Transverse colon (tissue), 4 donors: ENCODE data around the gene GRB7. TPM values are rescaled to one million over a fixed set of nuclear protein-coding genes. Genes with fewer than 3 reads are reported as not detected.

Experiments used
- DNase-seq: peaks from one replicate; pipeline ENCODE4 v3.0.0-alpha.2; 2019
- H3K27ac ChIP-seq, 4 donors: fragments of 200-600 bp; sonication (generic); 2 replicates each; pipeline ENCODE4 v1.5.1; 2016 to 2018; ENCODE audit warnings: inconsistent platforms in 4 of 4
- H3K27me3 ChIP-seq: fragments of 200-600 bp; sonication (generic); 2 replicates; pipeline ENCODE4 v1.5.1; 2017; ENCODE audit warnings: inconsistent platforms
- H3K36me3 ChIP-seq, 4 donors: fragments of 200-600 bp; sonication (generic); 2 replicates each; pipeline ENCODE4 v1.5.1; 2017 to 2019; ENCODE audit warnings: inconsistent platforms in 4 of 4
- H3K4me1 ChIP-seq, 4 donors: fragments of 200-600 bp; sonication (generic); 2 replicates each; pipeline ENCODE4 v1.5.1; 2017 to 2020; ENCODE audit warnings: inconsistent platforms in 4 of 4
- H3K4me3 ChIP-seq, 4 donors: fragments of 200-600 bp; sonication (generic); 1 replicate in 1 of 4; 2 replicates in 3 of 4; pipeline versions ENCODE4 v1.5.1 to v1.6.1; 2017 to 2019; ENCODE audit warnings: inconsistent platforms in 4 of 4
- H3K9me3 ChIP-seq, 2 donors: fragments of 200-600 bp; sonication (generic); 2 replicates each; pipeline ENCODE4 v1.5.1; 2017 to 2019; ENCODE audit warnings: inconsistent platforms in 2 of 2
- CTCF ChIP-seq, 5 experiments: fragments of 200-600 bp in 3 of 5; fragments of 450-650 bp in 2 of 5; sonication (generic) in 3 of 5; IDR thresholded peaks; 1 replicate in 2 of 5; 2 replicates in 3 of 5; pipeline ENCODE4 v1.5.1; 2016 to 2017; ENCODE audit warnings: antibody characterized with exemption in 5 of 5, inconsistent platforms in 3 of 5, mild to moderate bottlenecking in 2 of 5, moderate library complexity in 1 of 5
- EP300 ChIP-seq: sonication (generic); formaldehyde crosslinking; IDR thresholded peaks from one replicate; pipeline ENCODE4 v1.6.1; 2017; ENCODE audit warnings: antibody characterized with exemption, low read depth
- POLR2A ChIP-seq: fragments of 450-650 bp; IDR thresholded peaks from one replicate; pipeline ENCODE4 v1.6.1; 2016; ENCODE audit warnings: antibody characterized with exemption, mild to moderate bottlenecking, moderate library complexity
- POLR2AphosphoS5 ChIP-seq, 3 donors: sonication (generic); formaldehyde crosslinking; IDR thresholded peaks; one replicate each; pipeline ENCODE4 v1.6.1; 2016; ENCODE audit warnings: antibody characterized with exemption in 3 of 3
- WGBS, 2 donors: methylation state at CpG; one replicate each; pipeline ENCODE4 v1.1.5; 2018; ENCODE audit warnings: low coverage in 1 of 2; 5-methylcytosine and 5-hydroxymethylcytosine counted together
- in situ Hi-C, 4 donors: fragments of 200-750 bp; cut with MboI; loops; one replicate each; pipeline versions ENCODE4 v1.15.0 to v1.15.1; 2017; ENCODE audit warnings: low sequenced_read_pairs in 3 of 4, low pct_ligation_motif_present in 1 of 4, low pct_unique_long_range_greater_than_20kb in 1 of 4
- intact Hi-C: fragments of 100-400 bp; cut with DNase I; formaldehyde crosslinking; loops from one replicate; pipeline ENCODE4 v1.15.1; 2023; ENCODE audit warnings: low total_unique reads
- total RNA-seq, 4 donors: library from RNA; depleted of rRNA; stranded (reverse); fragments of >200 nt; gene quantifications; one replicate each; pipeline ENCODE4 v1.1.0, GENCODE V29; 2016

GRB7 gene
- total RNA-seq, 4 donors from 2014 or later: 25.9 to 44.5 (median 32.3) TPM

- intact Hi-C loops (no loop called here), in situ Hi-C loops (no loop called here)
- no peak for TF ChIP-seq CTCF (IDR thresholded peaks at IDR 0.05)
- TF ChIP-seq POLR2AphosphoS5 (IDR thresholded peaks at IDR 0.05): no peak
- TF ChIP-seq EP300: no peak
- TF ChIP-seq POLR2A: no peak
- Histone ChIP-seq H3K36me3 (no peaks in the 10 kb centered on the region), H3K9me3 (no peaks in the 10 kb centered on the region), H3K27me3 (peaks cover 4% of the 10 kb centered on the region), H3K27ac (peak overlapping the region; percentile 46 to 75 (median 62)), H3K4me3 (no peak overlapping the region), H3K4me1 (no peaks in the 10 kb centered on the region)
- 74 to 77% methylated on average over 2 of the region's 2 CpGs for WGBS, 2 donors
- no peak for DNase-seq
Observed at GRCh38 chr17:39775031-39775430, 37.3 kb downstream of the GRB7 start.

- no peak for TF ChIP-seq EP300
- TF ChIP-seq CTCF (IDR thresholded peaks at IDR 0.05): no peak
- TF ChIP-seq POLR2AphosphoS5 (IDR thresholded peaks at IDR 0.05): no peak
- no peak for TF ChIP-seq POLR2A
- Histone ChIP-seq H3K27me3 (peaks cover 4% of the 10 kb centered on the region), H3K9me3 (no peaks in the 10 kb centered on the region), H3K36me3 (no peaks in the 10 kb centered on the region), H3K4me1 (no peaks in the 10 kb centered on the region), H3K27ac (peak overlapping the region; percentile 33 to 75 (median 60)), H3K4me3 (peak overlapping the region in 1 of 4 donors; percentile 14)
- in situ Hi-C loops: no loop called here
- intact Hi-C loops: no loop called here
- no peak for DNase-seq
Observed at GRCh38 chr17:39776252-39776651, 38.5 kb downstream of the GRB7 start.

- intact Hi-C loops (no loop called here), in situ Hi-C loops (no loop called here)
- Histone ChIP-seq H3K27ac (peak overlapping the region; percentile 23 to 75 (median 45)), H3K9me3 (no peaks in the 10 kb centered on the region), H3K27me3 (peaks cover 4% of the 10 kb centered on the region), H3K36me3 (no peaks in the 10 kb centered on the region), H3K4me3 (peak overlapping the region in 2 of 4 donors; percentile 2 to 14), H3K4me1 (no peaks in the 10 kb centered on the region)
- TF ChIP-seq CTCF (IDR thresholded peaks at IDR 0.05): no peak
- no peak for TF ChIP-seq EP300
- no peak for TF ChIP-seq POLR2AphosphoS5 (IDR thresholded peaks at IDR 0.05)
- no peak for TF ChIP-seq POLR2A
- DNase-seq: no peak
- WGBS, 2 donors: 51 to 53% methylated on average over 10 to 11 of the region's 11 CpGs
Observed at GRCh38 chr17:39777534-39778365, 40.0 kb downstream of the GRB7 start.

- no peak overlapping the region for H3K27ac ChIP-seq
- DNase-seq: no peak
Observed at GRCh38 chr17:39781031-39781860, 43.5 kb downstream of the GRB7 start.

More at GRCh38 chr17:39781031-39781860, 43.5 kb downstream of the GRB7 start:
- intact Hi-C loops (no loop called here), in situ Hi-C loops (no loop called here)
- Histone ChIP-seq H3K9me3 (no peaks in the 10 kb centered on the region), H3K4me1 (no peaks in the 10 kb centered on the region), H3K36me3 (no peaks in the 10 kb centered on the region), H3K4me3 (no peak overlapping the region), H3K27me3 (no peaks in the 10 kb centered on the region)
- TF ChIP-seq CTCF (IDR thresholded peaks at IDR 0.05) (no peak), EP300 (no peak), POLR2A (no peak), POLR2AphosphoS5 (IDR thresholded peaks at IDR 0.05) (no peak)
- WGBS, 2 donors: 48 to 55% methylated on average over 6 of the region's 6 CpGs
